Hematopoietic multipotent progenitor cell treated with erythropoietin and hydrocortisone succinate and interleukin-3 and kit ligand, for 4 days (in vitro differentiated cells): Measurements from ENCODE around the gene CFAP77.
A peak's percentile ranks its signal among the peaks of the same experiment; 100 is the strongest.

ENCODE experiments used
- DNase-seq: peaks from one replicate; pipeline ENCODE4 v3.0.0-alpha.2; 2015

Gene CFAP77

GRCh38 chr9:132497731-132498130 lies 87.7 kb downstream of the CFAP77 start:
- no peak for DNase-seq

DNA sequence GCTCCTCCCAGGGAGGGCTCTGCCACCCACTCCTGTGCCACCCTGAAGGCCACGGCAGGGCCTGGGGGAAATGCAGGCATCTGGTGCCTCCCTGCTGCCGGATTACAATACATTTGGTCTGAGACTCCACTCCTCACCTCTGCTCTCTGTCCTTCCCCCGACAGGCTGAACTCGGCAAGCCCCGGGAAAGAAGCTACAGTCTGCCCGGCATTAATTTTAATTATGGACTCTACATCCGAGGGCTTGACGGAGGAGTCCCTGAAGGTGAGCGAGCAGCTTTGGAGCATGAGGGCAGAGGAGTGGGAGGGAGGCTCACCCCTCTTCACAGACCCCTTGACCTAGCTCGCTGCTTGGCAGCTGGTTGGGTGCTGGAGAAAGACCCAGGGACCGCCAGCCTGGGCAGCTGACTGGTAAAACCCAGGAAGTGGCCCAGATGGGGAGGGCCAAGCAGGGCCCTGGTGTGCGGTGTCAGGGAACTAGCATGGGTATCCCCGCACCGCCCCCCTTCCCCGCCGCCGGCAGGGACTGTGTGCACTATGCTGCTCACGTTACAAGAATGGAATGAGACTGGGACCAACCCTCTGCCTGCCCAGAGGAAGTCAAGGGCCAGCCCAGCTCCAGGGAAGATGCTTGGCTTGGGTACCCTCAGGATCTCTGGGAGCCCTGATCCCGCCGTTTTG lies 88.7 kb downstream of the CFAP77 start:
- DNase-seq, result no peak

DNA sequence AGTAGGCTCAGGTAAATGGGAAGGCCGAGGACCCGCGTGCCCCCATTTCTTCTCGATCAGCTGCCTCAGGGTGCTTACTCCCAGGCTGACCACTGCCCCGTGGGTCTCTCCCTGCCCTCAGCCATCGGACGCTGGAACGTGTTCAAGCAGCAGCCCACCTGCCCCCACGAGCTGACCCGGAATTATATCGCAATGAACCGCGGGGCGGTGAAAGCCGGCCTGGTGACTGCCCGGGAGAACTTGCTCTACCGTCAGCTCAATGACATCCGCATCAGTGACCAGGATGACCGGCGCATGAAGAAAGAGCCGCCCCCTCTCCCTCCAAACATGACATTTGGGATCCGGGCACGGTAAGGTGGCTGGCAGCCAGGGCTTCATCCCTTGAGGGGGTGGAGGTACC lies 89.2 kb downstream of the CFAP77 start:
- DNase-seq, result no peak

GRCh38 chr9:132500193-132500592 lies 90.2 kb downstream of the CFAP77 start:
- no peak for DNase-seq

DNA sequence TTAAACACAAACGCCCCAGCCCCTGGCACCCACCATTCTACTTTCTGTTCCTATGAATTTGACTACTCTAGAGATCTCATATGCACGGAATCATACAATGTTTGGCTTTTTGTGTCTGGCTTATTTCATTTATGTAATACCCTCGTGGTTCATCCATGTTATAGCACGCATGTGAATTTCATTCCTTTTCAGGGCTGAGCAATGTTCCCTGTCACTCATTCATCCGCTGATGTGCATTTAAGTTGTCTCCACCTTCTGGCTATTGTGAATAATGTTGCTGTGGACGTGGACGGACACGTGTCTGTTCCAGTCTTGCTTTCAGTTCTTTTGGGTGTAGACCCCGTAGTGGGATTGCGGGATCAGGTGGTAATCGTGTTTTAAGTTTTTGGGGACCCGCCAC lies 92.5 kb downstream of the CFAP77 start:
- DNase-seq, result no peak

GRCh38 chr9:132503116-132503515 lies 93.1 kb downstream of the CFAP77 start:
- no peak for DNase-seq

DNA sequence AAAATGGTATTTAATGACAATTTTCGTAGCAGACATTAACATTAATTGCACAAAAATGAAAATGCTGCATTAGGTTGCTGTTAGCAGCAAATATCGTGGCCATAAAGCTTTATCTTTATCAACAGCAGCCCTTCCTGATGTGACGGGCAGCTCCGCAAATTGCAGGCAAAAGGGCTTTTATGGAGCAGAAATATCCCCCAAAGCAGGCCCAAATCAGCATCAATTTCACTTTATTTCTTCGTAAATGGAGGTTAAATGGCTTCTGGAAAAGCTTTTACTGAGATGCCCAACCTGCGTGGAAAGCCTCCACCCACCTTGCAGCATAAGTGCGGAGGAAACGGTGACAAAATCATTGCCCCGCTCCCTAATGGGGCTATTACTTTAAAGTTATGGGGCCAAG lies 94.5 kb downstream of the CFAP77 start:
- no peak for DNase-seq

DNA sequence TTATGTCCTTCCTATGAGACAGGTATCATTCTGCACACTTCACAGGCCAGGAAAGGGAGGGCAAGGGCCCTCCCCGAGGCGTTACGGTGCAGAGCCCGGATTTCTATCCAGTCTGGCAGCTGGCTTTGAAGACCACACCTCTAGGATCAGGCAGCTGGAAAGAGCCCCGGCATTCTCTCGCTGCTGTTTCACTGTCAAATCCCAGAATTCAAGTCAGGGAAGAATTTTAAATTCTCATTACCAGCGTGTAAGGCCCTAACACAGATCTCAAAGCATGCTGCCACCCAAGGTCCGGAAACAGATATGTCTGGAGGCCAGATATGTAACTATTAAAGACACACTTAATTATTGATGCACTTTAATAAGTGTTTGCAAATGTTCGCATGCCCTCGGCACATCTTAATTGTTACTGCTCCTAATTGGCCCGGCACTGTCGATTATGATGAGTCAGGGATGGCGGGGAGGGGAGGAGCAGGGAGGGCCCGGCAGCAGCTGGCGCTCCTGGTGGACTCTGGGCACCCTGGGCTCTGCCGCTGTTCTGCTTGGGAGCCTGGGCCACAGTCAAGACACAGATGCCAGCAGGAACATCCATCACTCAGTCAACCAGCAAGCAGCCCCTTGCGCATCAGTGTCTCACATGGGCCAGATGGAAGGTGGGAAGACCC lies 96.1 kb downstream of the CFAP77 start:
- DNase-seq, result no peak

GRCh38 chr9:132506977-132507669 lies 97.1 kb downstream of the CFAP77 start:
- DNase-seq, result peak; percentile 41

GRCh38 chr9:132507670-132508469 lies 97.9 kb downstream of the CFAP77 start:
- DNase-seq, result peak; percentile 84

DNA sequence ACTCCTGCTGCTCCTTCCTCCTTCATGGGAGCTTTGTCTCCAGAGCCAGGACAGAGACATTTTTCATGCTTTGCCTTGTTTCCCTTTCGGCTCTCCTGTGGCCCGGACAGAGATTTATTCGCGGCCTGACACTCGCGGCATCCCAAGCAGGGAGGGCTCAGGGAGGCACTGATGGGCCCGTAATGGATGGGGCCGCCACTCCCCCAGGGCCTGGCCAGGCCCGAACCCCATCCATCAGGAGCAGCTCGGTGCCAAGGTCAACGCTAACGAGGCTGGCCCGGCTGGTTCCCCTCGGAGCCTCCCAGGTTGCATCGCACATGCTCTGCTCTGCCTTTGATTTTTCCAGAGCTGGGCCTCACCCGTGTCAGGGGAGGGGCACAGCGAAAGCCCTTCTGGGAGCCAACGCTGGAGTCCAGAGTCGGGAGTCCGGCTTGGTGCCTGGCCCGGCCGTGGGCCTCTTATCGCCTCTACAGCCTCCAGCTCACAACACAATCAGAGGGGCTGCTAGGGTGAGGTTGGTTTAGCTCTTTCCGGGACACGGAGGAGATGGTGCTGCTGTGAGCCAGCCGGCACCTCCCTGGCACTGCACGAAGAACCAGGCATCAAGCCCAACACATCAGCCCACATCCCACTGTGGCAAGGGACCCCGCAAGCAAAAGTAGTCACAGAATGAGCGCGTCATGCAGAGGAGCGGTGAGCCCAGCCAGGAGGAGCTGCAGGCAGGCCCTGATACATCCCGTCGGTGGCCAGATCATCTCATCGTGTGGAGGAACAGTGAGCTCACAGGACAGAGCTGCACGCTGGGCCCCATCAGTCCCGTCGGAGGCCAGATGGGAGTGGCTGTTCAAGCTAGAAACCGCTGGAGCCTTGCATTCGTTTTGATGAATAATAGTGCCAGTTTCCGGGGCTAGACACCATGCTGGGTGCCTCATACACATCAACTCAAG lies 100.2 kb downstream of the CFAP77 start:
- no peak for DNase-seq

- no peak for DNase-seq
Measured at GRCh38 chr9:132511191-132511999, 101.4 kb downstream of the CFAP77 start.

DNA sequence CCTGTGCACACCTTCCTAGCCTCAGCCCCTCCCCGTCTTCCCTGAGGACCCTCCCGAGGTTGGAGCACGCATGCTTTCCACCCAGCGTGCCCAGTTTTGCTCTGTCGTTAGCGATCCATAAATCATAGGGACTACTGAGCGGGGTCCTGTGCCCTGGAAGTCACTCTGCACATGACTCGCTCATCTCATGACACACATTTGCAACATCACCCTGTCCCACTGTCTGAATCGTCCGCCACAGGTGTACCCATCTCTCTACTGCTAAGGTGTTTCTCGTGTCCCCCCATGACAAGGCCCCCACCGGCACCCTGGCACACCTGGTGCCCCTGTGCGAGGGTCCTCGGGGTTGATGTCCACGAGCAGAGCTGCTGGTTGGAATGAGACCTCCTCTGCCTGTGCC lies 103.4 kb downstream of the CFAP77 start:
- no peak for DNase-seq

DNA sequence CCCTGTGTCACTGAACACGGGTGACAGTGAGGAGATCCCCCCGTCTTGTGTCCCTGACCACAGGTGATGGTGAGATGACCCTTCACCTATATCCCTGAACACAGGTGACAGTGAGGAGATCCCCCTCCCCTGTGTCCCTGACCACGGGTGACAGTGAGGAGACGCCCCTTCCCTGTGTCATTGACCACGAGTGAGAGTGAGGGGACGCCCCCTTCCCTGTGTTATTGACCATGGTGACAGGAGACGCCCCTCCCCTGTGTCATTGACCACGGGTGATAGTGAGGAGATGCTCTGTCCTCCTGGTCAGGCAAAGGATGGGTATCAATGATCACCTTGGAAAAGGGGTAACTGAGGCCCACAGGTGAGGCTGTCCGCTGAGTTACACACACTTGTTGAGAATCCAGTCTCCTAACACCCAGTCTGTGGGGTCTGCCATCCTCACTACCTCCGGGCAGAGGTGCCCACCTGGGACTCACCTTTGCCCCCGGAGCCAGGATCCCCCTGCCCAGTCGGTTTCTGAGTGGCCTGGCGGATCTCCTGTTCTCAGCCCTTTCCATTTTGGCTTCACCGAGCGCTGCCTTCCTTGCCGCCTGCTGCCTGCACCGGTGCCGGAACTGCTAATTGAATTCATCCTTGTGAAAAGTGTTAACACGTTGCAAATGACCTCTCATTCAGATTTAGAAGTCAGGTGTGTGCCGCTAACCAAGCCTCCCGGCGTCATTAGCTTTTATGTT lies 104.2 kb downstream of the CFAP77 start:
- DNase-seq, result no peak

DNA sequence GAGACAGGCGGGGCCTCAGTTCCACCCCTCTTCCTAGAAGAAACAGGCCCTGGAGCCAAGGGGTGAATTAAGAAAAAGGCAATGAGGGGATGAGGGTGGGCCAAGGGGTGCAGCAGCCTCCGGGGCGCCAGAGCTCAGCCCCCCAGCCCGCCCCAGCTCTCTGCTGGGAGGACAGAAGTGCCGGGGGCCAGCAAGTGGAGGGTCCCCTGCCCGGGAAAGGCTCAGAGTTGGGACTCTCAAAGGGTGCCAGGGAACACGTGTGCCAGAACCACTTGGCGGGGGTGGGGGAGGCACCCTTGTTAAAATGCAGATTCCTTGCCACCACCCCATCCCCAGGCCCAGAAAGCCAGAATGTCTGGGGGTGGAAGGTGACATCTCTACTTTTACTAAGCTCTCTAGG lies 104.8 kb downstream of the CFAP77 start:
- no peak for DNase-seq

DNA sequence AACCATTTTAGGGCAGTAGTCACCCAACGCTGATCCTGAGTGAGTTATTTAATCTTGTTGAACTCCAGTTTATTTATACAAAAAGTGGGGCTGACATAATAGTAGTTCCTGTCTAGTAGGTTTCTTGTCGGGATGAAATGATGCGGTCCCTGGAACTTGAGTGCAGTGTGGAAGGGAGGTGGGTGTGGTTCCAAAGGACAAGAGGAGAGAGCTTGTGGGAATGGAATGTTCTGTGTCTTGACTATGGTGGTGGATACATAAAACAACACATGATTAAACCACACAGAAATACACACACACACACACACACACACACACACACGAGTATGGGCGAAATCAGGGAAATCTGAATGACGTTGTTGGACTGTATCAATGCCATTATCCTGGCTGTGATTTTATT lies 106.3 kb downstream of the CFAP77 start:
- no peak for DNase-seq

DNA sequence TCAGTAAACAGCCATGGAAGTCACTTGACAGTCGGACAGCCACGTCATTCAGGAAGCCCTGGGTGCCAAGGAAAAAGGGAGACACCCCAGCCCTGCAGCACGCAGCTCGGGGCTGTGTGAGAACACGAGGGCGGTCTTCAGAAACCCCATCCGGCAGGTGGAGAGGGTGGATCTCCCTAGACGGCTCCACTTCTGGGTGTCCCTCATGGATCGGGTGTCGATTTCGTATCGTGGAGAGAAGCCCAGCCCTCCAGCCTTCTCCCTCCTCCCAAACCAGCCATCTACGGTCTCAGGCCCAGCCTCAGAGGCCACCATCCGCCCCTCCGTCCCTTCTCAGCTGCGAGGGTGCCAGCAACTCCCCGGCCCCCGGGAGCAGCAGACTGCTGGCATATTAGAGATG lies 106.9 kb downstream of the CFAP77 start:
- DNase-seq, result no peak

- DNase-seq, result no peak
Measured at GRCh38 chr9:132517815-132518550, 108.0 kb downstream of the CFAP77 start.

GRCh38 chr9:132518626-132519025 lies 108.6 kb downstream of the CFAP77 start:
- no peak for DNase-seq

DNA sequence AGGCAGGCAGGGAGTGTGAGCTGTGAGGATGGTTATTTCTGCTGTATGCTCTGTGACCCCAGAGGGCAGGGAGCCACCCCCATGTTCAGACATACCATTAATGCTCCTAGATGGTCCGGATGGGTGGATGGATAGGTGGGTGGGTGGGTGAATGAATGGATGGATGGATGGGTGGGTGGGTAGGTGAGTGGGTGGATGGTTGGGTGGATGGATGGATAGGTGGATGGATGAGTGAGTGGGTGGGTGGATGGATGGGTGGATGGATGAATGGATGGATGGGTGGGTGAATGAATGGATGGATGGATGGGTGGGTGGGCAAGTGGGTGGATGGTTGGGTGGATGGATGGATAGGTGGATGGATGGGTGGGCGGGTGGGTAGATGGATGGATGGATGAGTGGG lies 109.0 kb downstream of the CFAP77 start:
- no peak for DNase-seq
